HG02610 (cell line): ENCODE measurements around the gene FBXO41.
A peak's percentile ranks its signal among the peaks of the same experiment; 100 is the strongest.

Source experiments
- ATAC-seq: cut with Tn5 transposase; IDR thresholded peaks from one replicate; pipeline ENCODE4 v1.9.1; 2021; ENCODE audit warnings: mild to moderate bottlenecking, moderate library complexity; ENCODE audit not compliant: unreplicated experiment

Gene FBXO41

GRCh38 chr2:73289304-73289703 is 5.0 kb upstream of the FBXO41 start:
- ATAC-seq = no peak

GRCh38 chr2:73286134-73286655 is 1.9 kb upstream of the FBXO41 start:
- ATAC-seq = no peak

GRCh38 chr2:73285159-73285739 is 971 bp upstream of the FBXO41 start:
- peak; percentile 51 for ATAC-seq

GRCh38 chr2:73283545-73284295 is 558 bp downstream of the FBXO41 start:
- ATAC-seq = peak; percentile 13

- no peak for ATAC-seq
Observed at GRCh38 chr2:73282924-73283544, 1.2 kb downstream of the FBXO41 start.

GRCh38 chr2:73281244-73281643 is 3.0 kb downstream of the FBXO41 start:
- ATAC-seq = no peak

GRCh38 chr2:73279852-73280251 is 4.4 kb downstream of the FBXO41 start:
- no peak for ATAC-seq

GRCh38 chr2:73272270-73272669 is 12.0 kb downstream of the FBXO41 start:
- no peak for ATAC-seq

- ATAC-seq = no peak
Observed at GRCh38 chr2:73269686-73270465, 14.4 kb downstream of the FBXO41 start.

- ATAC-seq = no peak
Observed at GRCh38 chr2:73268830-73269685, 15.2 kb downstream of the FBXO41 start.

- no peak for ATAC-seq
Observed at GRCh38 chr2:73268366-73268829, 15.9 kb downstream of the FBXO41 start.

- no peak for ATAC-seq
Observed at GRCh38 chr2:73267008-73267407, 17.3 kb downstream of the FBXO41 start.

GRCh38 chr2:73266061-73266901 is 18.0 kb downstream of the FBXO41 start:
- ATAC-seq = no peak

GRCh38 chr2:73265298-73266060 is 18.8 kb downstream of the FBXO41 start:
- ATAC-seq = no peak

- no peak for ATAC-seq
Observed at GRCh38 chr2:73264783-73265182, 19.5 kb downstream of the FBXO41 start.

GRCh38 chr2:73264332-73264606 is 20.0 kb downstream of the FBXO41 start:
- ATAC-seq = no peak

- no peak for ATAC-seq
Observed at GRCh38 chr2:73263540-73264331, 20.5 kb downstream of the FBXO41 start.
